Transverse colon (tissue), 3 donors: Measurements from ENCODE around the gene IL15RA.

Source experiments
- EP300 ChIP-seq: sonication (generic); formaldehyde crosslinking; IDR thresholded peaks from one replicate; pipeline ENCODE4 v1.6.1; 2017; ENCODE audit warnings: antibody characterized with exemption, low read depth
- POLR2A ChIP-seq: fragments of 450-650 bp; IDR thresholded peaks from one replicate; pipeline ENCODE4 v1.6.1; 2016; ENCODE audit warnings: antibody characterized with exemption, mild to moderate bottlenecking, moderate library complexity
- TF ChIP-seq, protein P1 (sequence below), 5 experiments: fragments of 200-600 bp in 3 of 5; fragments of 450-650 bp in 2 of 5; sonication (generic) in 3 of 5; IDR thresholded peaks; 1 replicate in 2 of 5; 2 replicates in 3 of 5; pipeline ENCODE4 v1.5.1; 2016 to 2017; ENCODE audit warnings: antibody characterized with exemption in 5 of 5, inconsistent platforms in 3 of 5, mild to moderate bottlenecking in 2 of 5, moderate library complexity in 1 of 5

DNA sequence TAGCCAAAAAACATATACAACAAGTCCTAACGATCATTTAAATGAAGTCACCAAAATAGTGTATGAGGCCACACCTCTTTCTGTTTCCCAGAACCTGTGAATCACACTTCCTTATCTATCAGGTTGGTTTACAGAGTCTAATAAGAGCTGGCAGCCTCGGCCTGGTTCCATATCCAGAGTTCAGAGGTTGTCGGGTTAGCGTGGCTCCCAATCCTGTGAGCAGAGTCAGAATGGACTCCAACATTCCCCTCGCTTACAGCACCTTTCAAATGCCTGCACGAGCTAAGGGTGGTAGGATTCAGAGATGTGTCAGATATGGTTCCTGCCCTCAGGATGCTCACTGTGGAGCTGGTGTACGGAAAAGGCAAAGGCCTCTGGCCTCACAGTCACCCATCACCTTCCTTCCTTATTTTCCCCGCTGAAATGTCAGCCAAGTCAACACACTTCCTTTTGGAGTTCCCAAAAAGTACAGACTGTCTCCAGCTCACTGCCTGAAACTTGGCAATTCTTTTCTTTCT lies 6.0 kb downstream of the IL15RA start:
- no peak for TF ChIP-seq POLR2A
- TF ChIP-seq, protein P1, sequence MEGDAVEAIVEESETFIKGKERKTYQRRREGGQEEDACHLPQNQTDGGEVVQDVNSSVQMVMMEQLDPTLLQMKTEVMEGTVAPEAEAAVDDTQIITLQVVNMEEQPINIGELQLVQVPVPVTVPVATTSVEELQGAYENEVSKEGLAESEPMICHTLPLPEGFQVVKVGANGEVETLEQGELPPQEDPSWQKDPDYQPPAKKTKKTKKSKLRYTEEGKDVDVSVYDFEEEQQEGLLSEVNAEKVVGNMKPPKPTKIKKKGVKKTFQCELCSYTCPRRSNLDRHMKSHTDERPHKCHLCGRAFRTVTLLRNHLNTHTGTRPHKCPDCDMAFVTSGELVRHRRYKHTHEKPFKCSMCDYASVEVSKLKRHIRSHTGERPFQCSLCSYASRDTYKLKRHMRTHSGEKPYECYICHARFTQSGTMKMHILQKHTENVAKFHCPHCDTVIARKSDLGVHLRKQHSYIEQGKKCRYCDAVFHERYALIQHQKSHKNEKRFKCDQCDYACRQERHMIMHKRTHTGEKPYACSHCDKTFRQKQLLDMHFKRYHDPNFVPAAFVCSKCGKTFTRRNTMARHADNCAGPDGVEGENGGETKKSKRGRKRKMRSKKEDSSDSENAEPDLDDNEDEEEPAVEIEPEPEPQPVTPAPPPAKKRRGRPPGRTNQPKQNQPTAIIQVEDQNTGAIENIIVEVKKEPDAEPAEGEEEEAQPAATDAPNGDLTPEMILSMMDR (IDR thresholded peaks at IDR 0.05): no peak
- no peak for TF ChIP-seq EP300
